Endothelial cell of umbilical vein (primary cell): ENCODE measurements around the gene KCNA2. TPM values are rescaled to one million over a fixed set of nuclear protein-coding genes. Genes with fewer than 3 reads are reported as not detected.
A peak's percentile ranks its signal among the peaks of the same experiment; 100 is the strongest.

ENCODE experiments used
- Bru-seq: library from RNA; stranded (reverse); fragments of 400-500 nt; gene quantifications from one replicate; lab custom pipeline; 2021; lab: Mats Ljungman, UMichigan
- BruChase-seq, 2 experiments: library from RNA; stranded (reverse); fragments of 400-500 nt; gene quantifications; one replicate each; lab custom pipeline; 2021; lab: Mats Ljungman, UMichigan
- BruUV-seq: library from RNA; stranded (reverse); fragments of 400-500 nt; replicated peaks from 2 replicates; lab custom pipeline; 2021; lab: Mats Ljungman, UMichigan
- CTCF ChIA-PET: fragments of 300-600, 350-600 bp; sonication (Branson Sonifier 250); formaldehyde crosslinking; loops from one replicate; lab custom pipeline; 2021; ENCODE audit warnings: antibody characterized with exemption, inconsistent platforms; lab: Charles Lee
- POLR2A ChIA-PET: fragments of 300-600, 350-600 bp; sonication (Branson Sonifier 250); formaldehyde crosslinking; loops from one replicate; lab custom pipeline; 2021; ENCODE audit warnings: antibody characterized with exemption, inconsistent platforms; lab: Charles Lee
- DNase-seq: peaks from one replicate; pipeline ENCODE4 v3.0.0-alpha.2; 2011; ENCODE audit warnings: low read depth, low spot score
- FAIRE-seq: peaks from 2 replicates; lab custom pipeline; 2011; peaks lifted over from hg19 to GRCh38; lab: Jason Lieb, UNC
- H2AFZ ChIP-seq: 2 replicates; pipeline ENCODE4 v1.6.0; 2012; ENCODE audit warnings: low read depth, low read length, control low read depth, inconsistent platforms
- H3K27ac ChIP-seq: 2 replicates; pipeline ENCODE4 v1.5.1; 2011; ENCODE audit warnings: low read depth, mild to moderate bottlenecking, control low read depth, low read length, moderate library complexity; ENCODE audit not compliant: insufficient read depth
- H3K27me3 ChIP-seq, 2 experiments: 2 replicates each; pipeline versions ENCODE4 v1.6.0 to v1.6.1; 2011; ENCODE audit warnings: low read length in 2 of 2, mixed read lengths in 1 of 2; ENCODE audit not compliant: control insufficient read depth in 2 of 2, insufficient read depth in 2 of 2
- H3K36me3 ChIP-seq, 2 experiments: 2 replicates in 1 of 2; 3 replicates in 1 of 2; pipeline ENCODE4 v1.5.1; 2011; ENCODE audit warnings: low read length in 2 of 2, mild to moderate bottlenecking in 1 of 2, moderate library complexity in 1 of 2; ENCODE audit not compliant: control insufficient read depth in 2 of 2, insufficient read depth in 2 of 2; ENCODE audit errors: extremely low read depth in 1 of 2
- H3K4me1 ChIP-seq: 3 replicates; pipeline ENCODE4 v1.5.1; 2011; ENCODE audit warnings: mild to moderate bottlenecking, low read length; ENCODE audit not compliant: control insufficient read depth, insufficient read depth; ENCODE audit errors: extremely low read depth
- H3K4me2 ChIP-seq: 2 replicates; pipeline ENCODE4 v1.6.1; 2011; ENCODE audit warnings: low read length, control low read depth, mixed read lengths; ENCODE audit not compliant: insufficient read depth
- H3K4me3 ChIP-seq, 3 experiments: fragments of 200-600 bp in 1 of 3; sonication (generic), shearing (Covaris generic) in 1 of 3; replicated peaks in 1 of 3; 2 replicates each; pipeline ENCODE4 v1.5.1; 2011 to 2016; ENCODE audit warnings: control low read depth in 3 of 3, low read length in 3 of 3, mild to moderate bottlenecking in 2 of 3, inconsistent platforms in 1 of 3, low read depth in 1 of 3, moderate library complexity in 1 of 3; ENCODE audit not compliant: insufficient read depth in 1 of 3
- H3K79me2 ChIP-seq: 2 replicates; pipeline ENCODE4 v1.6.0; 2012; ENCODE audit warnings: low read length, inconsistent platforms; ENCODE audit not compliant: control insufficient read depth, insufficient read depth
- H3K9ac ChIP-seq: replicated peaks from 2 replicates; pipeline ENCODE3; 2011; ENCODE audit warnings: low read length, control low read depth; ENCODE audit not compliant: insufficient read depth; ENCODE audit errors: extremely low read depth
- H3K9me1 ChIP-seq: replicated peaks from 3 replicates; pipeline ENCODE4 v1.6.0; 2011; ENCODE audit warnings: mild to moderate bottlenecking, low read length; ENCODE audit not compliant: control insufficient read depth, insufficient read depth; ENCODE audit errors: extremely low read depth
- H3K9me3 ChIP-seq: replicated peaks from 2 replicates; pipeline ENCODE4 v1.5.1; 2012; ENCODE audit warnings: low read length, inconsistent platforms; ENCODE audit not compliant: control insufficient read depth, insufficient read depth
- H4K20me1 ChIP-seq: replicated peaks from 2 replicates; pipeline ENCODE3; 2011; ENCODE audit warnings: mild to moderate bottlenecking, low read length; ENCODE audit not compliant: control insufficient read depth, insufficient read depth; ENCODE audit errors: extremely low read depth
- CTCF ChIP-seq, 2 donors: IDR thresholded peaks; 1 replicate in 1 of 2; 2 replicates in 1 of 2; pipeline ENCODE4 v1.5.1; 2011; ENCODE audit warnings: low read length in 2 of 2, mild to moderate bottlenecking in 2 of 2, moderate library complexity in 2 of 2, control low read depth in 1 of 2, inconsistent platforms in 1 of 2, low read depth in 1 of 2; ENCODE audit not compliant: insufficient read depth in 1 of 2; ENCODE audit errors: extremely low read depth in 1 of 2
- EZH2 ChIP-seq: IDR thresholded peaks from 2 replicates; pipeline ENCODE4 v1.6.1; 2012; ENCODE audit warnings: borderline replicate concordance, low read depth, mild to moderate bottlenecking, moderate library complexity, low read length, inconsistent platforms; ENCODE audit not compliant: severe bottlenecking
- FOS ChIP-seq: IDR thresholded peaks from 2 replicates; pipeline ENCODE4 v1.6.1; 2011; ENCODE audit warnings: mild to moderate bottlenecking, low read length, moderate library complexity, borderline replicate concordance; ENCODE audit not compliant: insufficient read depth
- GATA2 ChIP-seq: IDR thresholded peaks from 2 replicates; pipeline ENCODE4 v1.7.0; 2011; ENCODE audit warnings: low read depth, mild to moderate bottlenecking, moderate library complexity, mixed read lengths, low read length; ENCODE audit not compliant: insufficient read length, insufficient read depth
- JUN ChIP-seq: IDR thresholded peaks from 2 replicates; pipeline ENCODE4 v1.6.1; 2011; ENCODE audit warnings: borderline replicate concordance, low read depth; ENCODE audit not compliant: insufficient read length, insufficient read depth
- MAX ChIP-seq: IDR thresholded peaks from 2 replicates; pipeline ENCODE4 v1.6.1; 2011; ENCODE audit not compliant: insufficient read depth, insufficient read length
- MYC ChIP-seq: IDR thresholded peaks from one replicate; pipeline ENCODE4 v1.6.1; 2011; ENCODE audit warnings: mild to moderate bottlenecking, low read depth, low read length
- POLR2A ChIP-seq: IDR thresholded peaks from 2 replicates; pipeline ENCODE4 v1.6.1; 2012; ENCODE audit warnings: low read depth, mild to moderate bottlenecking, control low read depth, low read length
- POLR2AphosphoS5 ChIP-seq: IDR thresholded peaks from 2 replicates; pipeline ENCODE4 v1.6.1; 2012; ENCODE audit warnings: low read depth, mild to moderate bottlenecking, control low read depth, low read length, moderate library complexity; ENCODE audit not compliant: insufficient read depth
- dilution Hi-C: fragments of 300-500 bp; cut with MboI; formaldehyde crosslinking; loops from one replicate; pipeline ENCODE4 v1.15.0; 2019; ENCODE audit warnings: low sequenced_read_pairs; ENCODE audit not compliant: extremely low pct_ligation_motif_present
- intact Hi-C: fragments of 100-400 bp; cut with micrococcal nuclease; formaldehyde crosslinking; loops from one replicate; pipeline ENCODE4 v1.10.0; 2022
- long read RNA-seq: library from polyadenylated mRNA; stranded (forward); transcript quantifications from one replicate; pipeline ENCODE4 v2.0.0, GENCODE V29; 2021
- polyA minus RNA-seq, 3 experiments: library from RNA; depleted of rRNA, polyadenylated mRNA; stranded (reverse); fragments of >200 nt; gene quantifications; 1 replicate in 1 of 3; 2 replicates in 2 of 3; pipeline ENCODE4 v1.2.3, GENCODE V29; 2011
- polyA plus RNA-seq, 4 experiments: library from polyadenylated mRNA; depleted of rRNA in 3 of 4; stranded (reverse) in 3 of 4; unstranded in 1 of 4; fragments of >200 nt; gene quantifications; 2 replicates each; pipeline versions ENCODE4 v1.2.1 to v1.2.3, GENCODE V29; 2011 to 2012; ENCODE audit warnings: missing spikeins in 1 of 4
- total RNA-seq: library from RNA; stranded (reverse); gene quantifications from 2 replicates; pipeline ENCODE4 v1.2.3, GENCODE V29; 2021

The KCNA2 gene
- total RNA-seq (not detected in 2 replicates), polyA plus RNA-seq (not detected in 2 replicates), polyA minus RNA-seq (not detected in 2 replicates), Bru-seq, nascent RNA (not detected), BruChase-seq, experiment 1, labeled RNA remaining after a 6-hour chase (not detected), BruChase-seq, experiment 2, labeled RNA remaining after a 2-hour chase (not detected)
- polyA plus RNA-seq (2011; cell fraction: cytosol; rRNA removed) = not detected in 2 replicates
- not detected in 2 replicates for polyA plus RNA-seq (2011; cell fraction: nucleus; rRNA removed)
- polyA plus RNA-seq (2012) = not detected in 2 replicates
- polyA minus RNA-seq (2011; cell fraction: cytosol; rRNA and poly(A)+ RNA removed) = not detected
- polyA minus RNA-seq (2011; cell fraction: nucleus; rRNA and poly(A)+ RNA removed) = not detected in 2 replicates
- long read RNA-seq = 0 reads

- intact Hi-C loops (loop anchor here (5.0 kb wide), 1 partner anchor 44 kb away; no protein-coding TSS in a partner anchor), dilution Hi-C loops (no loop called here)
- Histone ChIP-seq H3K4me3 (no peak within 1 kb of the TSS), H3K9me3 (no peaks in the 10 kb centered on the region), H3K9me1 (no peaks in the 10 kb centered on the region), H4K20me1 (no peaks in the 10 kb centered on the region), H3K4me2 (no peak within 1 kb of the TSS), H3K79me2 (no peaks in the 10 kb centered on the region), H2AFZ (no peak within 1 kb of the TSS), H3K9ac (no peak within 1 kb of the TSS), H3K36me3 (no peaks in the 10 kb centered on the region), H3K27me3 (peaks cover 50 to 56% of the 10 kb centered on the region in 2 experiments), H3K4me1 (no peaks in the 10 kb centered on the region), H3K27ac (no peak within 1 kb of the TSS)
- ChIA-PET POLR2A (no interaction called here), CTCF (interaction anchor here (1.3 to 3.5 kb wide), 3 partner anchors 13 to 160 kb away, joined by 4 to 18 read pairs (median 10); no protein-coding TSS in a partner anchor)
- FAIRE-seq = no peak
- TF ChIP-seq CTCF (IDR thresholded peaks at IDR 0.05; ENCODE audit: extremely low read depth in 1 of 2, insufficient read depth in 1 of 2, low read depth in 1 of 2, low read length in 2 of 2) (peak in 1 of 2 donors; percentile 4), GATA2 (no peak), MAX (no peak), FOS (no peak), POLR2A (no peak), EZH2 (peak; percentile 89), JUN (no peak), MYC (no peak), POLR2AphosphoS5 (no peak)
- no TSS peak for BruUV-seq
- peak; percentile 10 for DNase-seq
These were observed at the start of gene KCNA2 for GRCh38 chr1:110605901-110606656. KCNA2 (minus strand) TSS chr1:110606358; CDS start chr1:110604782, 1,576 bp downstream.
